HEK293 (cell line): ENCODE measurements around the gene FAM237A.

Experiments used
- AEBP2 ChIP-seq: fragments of 450-650 bp; formaldehyde crosslinking; IDR thresholded peaks from 2 replicates; pipeline ENCODE4 v1.5.1; 2016; ENCODE audit warnings: missing biosample characterization, missing genetic modification characterization, borderline replicate concordance
- ATF2 ChIP-seq: fragments of 450-650 bp; formaldehyde crosslinking; IDR thresholded peaks from 2 replicates; pipeline ENCODE4 v1.5.1; 2016; ENCODE audit warnings: missing biosample characterization, missing genetic modification characterization, low read depth
- CTCF ChIP-seq: fragments of 450-650 bp; formaldehyde crosslinking; IDR thresholded peaks from 2 replicates; pipeline ENCODE4 v1.5.1; 2016; ENCODE audit warnings: missing biosample characterization, missing genetic modification characterization
- FEZF1 ChIP-seq: fragments of 450-650 bp; formaldehyde crosslinking; IDR thresholded peaks from 2 replicates; pipeline ENCODE4 v1.5.1; 2016; ENCODE audit warnings: missing biosample characterization, missing genetic modification characterization
- PRDM1 ChIP-seq: fragments of 450-650 bp; formaldehyde crosslinking; IDR thresholded peaks from 2 replicates; pipeline ENCODE4; 2016; ENCODE audit warnings: missing biosample characterization, missing genetic modification characterization
- REST ChIP-seq: fragments of 450-650 bp; formaldehyde crosslinking; IDR thresholded peaks from 2 replicates; pipeline ENCODE4 v1.5.1; 2016; ENCODE audit warnings: missing biosample characterization, missing genetic modification characterization
- TSHZ1 ChIP-seq: fragments of 450-650 bp; formaldehyde crosslinking; IDR thresholded peaks from 2 replicates; pipeline ENCODE4 v1.5.1; 2016; ENCODE audit warnings: missing biosample characterization, missing genetic modification characterization, borderline replicate concordance
- ZNF18 ChIP-seq: fragments of 450-650 bp; formaldehyde crosslinking; IDR thresholded peaks from 2 replicates; pipeline ENCODE4 v1.5.1; 2016; ENCODE audit warnings: missing biosample characterization, missing genetic modification characterization
- ZNF23 ChIP-seq: fragments of 450-650 bp; formaldehyde crosslinking; IDR thresholded peaks from 2 replicates; pipeline ENCODE4 v1.5.1; 2016; ENCODE audit warnings: missing biosample characterization, missing genetic modification characterization, borderline replicate concordance
- ZNF518A ChIP-seq: fragments of 450-650 bp; formaldehyde crosslinking; conservative IDR thresholded peaks from 2 replicates; pipeline ENCODE4 v1.5.1; 2016; ENCODE audit warnings: low read depth, missing biosample characterization, missing genetic modification characterization
- ZNF544 ChIP-seq: fragments of 450-650 bp; formaldehyde crosslinking; IDR thresholded peaks from 2 replicates; pipeline ENCODE4 v1.5.0; 2017; ENCODE audit warnings: missing biosample characterization, missing genetic modification characterization

GRCh38 chr2:206610451-206610850 is 31.8 kb upstream of the FAM237A start:
- TF ChIP-seq CTCF (tag by site-specific recombination) (no peak), TSHZ1 (tag by site-specific recombination) (no peak), ZNF18 (tag by site-specific recombination) (no peak), ATF2 (tag by site-specific recombination) (no peak), FEZF1 (tag by site-specific recombination) (no peak), PRDM1 (no peak), AEBP2 (no peak), ZNF518A (tag by site-specific recombination) (no peak), ZNF23 (tag by site-specific recombination) (no peak), REST (no peak), ZNF544 (tag by site-specific recombination) (no peak)
